Measurements from ENCODE around the gene BNC2. TPM values are rescaled to one million over a fixed set of nuclear protein-coding genes. Genes with fewer than 3 reads are reported as not detected.

The BNC2 gene
- total RNA-seq, 1 experiment from 2014 or later = 2.9 TPM

DNA sequence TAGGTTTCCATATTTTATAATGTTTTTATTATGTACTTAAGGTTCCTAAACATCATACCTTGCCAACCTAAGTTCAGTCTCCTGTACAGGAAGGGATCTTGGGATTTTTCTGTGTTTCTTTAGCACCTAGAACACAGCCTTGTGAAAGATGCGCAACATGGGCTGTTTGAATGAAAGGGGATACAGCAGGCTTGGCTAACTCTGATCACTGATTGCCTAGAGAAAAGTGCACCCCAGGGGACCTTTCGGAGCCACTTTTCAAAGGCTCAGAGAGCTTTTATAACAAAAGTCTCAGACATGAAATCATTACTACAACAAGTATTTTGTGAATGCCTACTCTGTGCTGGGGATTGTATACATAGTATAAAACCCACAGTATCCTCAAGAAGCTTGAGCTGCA, 261.6 kb downstream of the BNC2 start:
- DNase-seq = no peak
- BruUV-seq (replicated peaks) = no TSS peak
- H3K79me2 ChIP-seq (ENCODE audit: low read depth) = no peaks in the 10 kb centered on the region

DNA sequence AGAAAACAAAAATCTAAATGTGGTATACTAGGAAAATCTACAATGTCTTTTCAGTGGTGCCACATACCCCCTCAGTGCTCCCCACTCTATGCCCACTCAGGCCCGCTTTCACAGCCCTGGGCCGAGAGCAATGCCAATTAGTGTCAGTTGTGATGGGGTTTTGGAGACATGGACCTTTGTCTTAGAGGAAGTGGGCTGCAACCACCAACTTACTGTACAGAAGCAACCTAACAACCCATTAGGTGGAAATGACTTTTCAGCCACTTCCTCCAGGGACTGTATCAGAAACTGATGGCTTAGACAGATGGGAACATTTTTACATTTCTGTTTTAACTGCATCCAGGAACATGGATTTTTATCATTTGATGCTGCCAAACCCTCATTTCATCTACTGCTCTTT, 268.0 kb downstream of the BNC2 start:
- Histone ChIP-seq H3K4me3 (no peak overlapping the region), H3K9me2 (ENCODE audit: insufficient read depth) (no peaks in the 10 kb centered on the region), H3K4me1 (replicated peaks; ENCODE audit: insufficient read depth) (no peaks in the 10 kb centered on the region), H3K27ac (no peak overlapping the region), H3K27me3 (ENCODE audit: insufficient read depth, low read depth) (no peaks in the 10 kb centered on the region), H3F3A (ENCODE audit: insufficient read depth, low read depth) (no peaks in the 10 kb centered on the region), H3K9me3 (ENCODE audit: insufficient read depth, low read depth) (no peaks in the 10 kb centered on the region), H3K4me2 (no peak overlapping the region), H2AFZ (no peak overlapping the region), H3K79me2 (ENCODE audit: low read depth) (no peaks in the 10 kb centered on the region), H4K20me1 (ENCODE audit: insufficient read depth) (no peaks in the 10 kb centered on the region), H3K36me3 (ENCODE audit: low read depth) (no peaks in the 10 kb centered on the region)
- intact Hi-C loops (cut with micrococcal nuclease; ENCODE audit: unreplicated experiment) = no loop called here
- no peak for DNase-seq
- ChIA-PET CTCF (no interaction called here), POLR2A (ENCODE audit: unreplicated experiment) (no interaction called here)
- BruUV-seq (replicated peaks) = no TSS peak
- TF ChIP-seq EZH2 (IDR thresholded peaks at IDR 0.05; ENCODE audit: low read depth) = no peak
- TF ChIP-seq, protein P1, sequence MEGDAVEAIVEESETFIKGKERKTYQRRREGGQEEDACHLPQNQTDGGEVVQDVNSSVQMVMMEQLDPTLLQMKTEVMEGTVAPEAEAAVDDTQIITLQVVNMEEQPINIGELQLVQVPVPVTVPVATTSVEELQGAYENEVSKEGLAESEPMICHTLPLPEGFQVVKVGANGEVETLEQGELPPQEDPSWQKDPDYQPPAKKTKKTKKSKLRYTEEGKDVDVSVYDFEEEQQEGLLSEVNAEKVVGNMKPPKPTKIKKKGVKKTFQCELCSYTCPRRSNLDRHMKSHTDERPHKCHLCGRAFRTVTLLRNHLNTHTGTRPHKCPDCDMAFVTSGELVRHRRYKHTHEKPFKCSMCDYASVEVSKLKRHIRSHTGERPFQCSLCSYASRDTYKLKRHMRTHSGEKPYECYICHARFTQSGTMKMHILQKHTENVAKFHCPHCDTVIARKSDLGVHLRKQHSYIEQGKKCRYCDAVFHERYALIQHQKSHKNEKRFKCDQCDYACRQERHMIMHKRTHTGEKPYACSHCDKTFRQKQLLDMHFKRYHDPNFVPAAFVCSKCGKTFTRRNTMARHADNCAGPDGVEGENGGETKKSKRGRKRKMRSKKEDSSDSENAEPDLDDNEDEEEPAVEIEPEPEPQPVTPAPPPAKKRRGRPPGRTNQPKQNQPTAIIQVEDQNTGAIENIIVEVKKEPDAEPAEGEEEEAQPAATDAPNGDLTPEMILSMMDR (conservative IDR thresholded peaks at IDR 0.05) = no peak

More for the DNA sequence above, 261.6 kb downstream of the BNC2 start:
- Histone ChIP-seq H2AFZ (no peak overlapping the region), H3F3A (ENCODE audit: insufficient read depth, low read depth) (no peaks in the 10 kb centered on the region), H3K4me1 (replicated peaks; ENCODE audit: insufficient read depth) (no peaks in the 10 kb centered on the region), H3K36me3 (ENCODE audit: low read depth) (no peaks in the 10 kb centered on the region), H3K27me3 (ENCODE audit: insufficient read depth, low read depth) (no peaks in the 10 kb centered on the region), H3K27ac (no peak overlapping the region), H3K9me2 (ENCODE audit: insufficient read depth) (no peaks in the 10 kb centered on the region), H3K9me3 (ENCODE audit: insufficient read depth, low read depth) (no peaks in the 10 kb centered on the region), H4K20me1 (ENCODE audit: insufficient read depth) (no peaks in the 10 kb centered on the region), H3K4me3 (no peak overlapping the region), H3K4me2 (no peak overlapping the region)
- no peak for TF ChIP-seq EZH2 (IDR thresholded peaks at IDR 0.05; ENCODE audit: low read depth)
- TF ChIP-seq, protein P1 (conservative IDR thresholded peaks at IDR 0.05) = no peak
- ChIA-PET CTCF (interaction anchor here (0.6 kb wide), 1 partner anchor 26 kb away, joined by 3 read pairs; no protein-coding TSS in a partner anchor), POLR2A (ENCODE audit: unreplicated experiment) (no interaction called here)
- intact Hi-C loops (cut with micrococcal nuclease; ENCODE audit: unreplicated experiment) = no loop called here

DNA sequence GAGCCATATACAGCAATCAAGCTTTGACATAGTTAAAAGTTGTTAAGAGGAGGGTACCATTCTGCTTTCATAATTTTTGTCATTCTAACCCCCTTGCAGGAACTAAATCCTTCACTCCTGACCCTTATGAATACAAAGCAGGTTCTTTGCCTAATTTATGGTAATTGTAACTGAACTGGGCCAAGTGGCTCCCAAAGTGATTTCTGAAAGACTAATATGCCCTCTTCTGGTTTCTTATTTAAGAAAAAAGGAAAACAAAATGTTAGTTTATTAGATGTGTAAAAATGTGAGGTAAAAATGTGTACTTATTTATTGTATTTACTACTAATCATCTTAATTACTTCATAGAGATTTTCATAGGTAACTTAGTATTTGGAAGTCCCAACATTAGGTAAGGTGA, 268.5 kb downstream of the BNC2 start:
- H3K9me2 ChIP-seq (ENCODE audit: insufficient read depth) = no peaks in the 10 kb centered on the region
- no peaks in the 10 kb centered on the region for H3F3A ChIP-seq (ENCODE audit: insufficient read depth, low read depth)
- CTCF ChIA-PET = no interaction called here
- H3K79me2 ChIP-seq (ENCODE audit: low read depth) = no peaks in the 10 kb centered on the region
- H3K4me2 ChIP-seq = no peak overlapping the region
- H3K27me3 ChIP-seq (ENCODE audit: insufficient read depth, low read depth) = no peaks in the 10 kb centered on the region
- no peaks in the 10 kb centered on the region for H4K20me1 ChIP-seq (ENCODE audit: insufficient read depth)
- H3K9me3 ChIP-seq (ENCODE audit: insufficient read depth, low read depth) = no peaks in the 10 kb centered on the region
- POLR2A ChIA-PET (ENCODE audit: unreplicated experiment) = no interaction called here
- H2AFZ ChIP-seq = no peak overlapping the region
- no peak overlapping the region for H3K27ac ChIP-seq
- H3K36me3 ChIP-seq (ENCODE audit: low read depth) = no peaks in the 10 kb centered on the region
- TF ChIP-seq, protein P1 (conservative IDR thresholded peaks at IDR 0.05) = no peak
- no peak for TF ChIP-seq EZH2 (IDR thresholded peaks at IDR 0.05; ENCODE audit: low read depth)
- BruUV-seq (replicated peaks) = no TSS peak
- no peaks in the 10 kb centered on the region for H3K4me1 ChIP-seq (replicated peaks; ENCODE audit: insufficient read depth)
- no peak for DNase-seq
- H3K4me3 ChIP-seq = no peak overlapping the region
- intact Hi-C loops (cut with micrococcal nuclease; ENCODE audit: unreplicated experiment) = no loop called here

All from PC-9 (cell line).